Neutrophil (primary cell): ENCODE data around the gene ITPR3.

Source experiments
- H3K27ac ChIP-seq: fragments of 200-600 bp; sonication (generic); 2 replicates; pipeline ENCODE4 v1.5.1; 2016; ENCODE audit warnings: mild to moderate bottlenecking, moderate library complexity
- H3K27me3 ChIP-seq: fragments of 200-600 bp; sonication (generic); 2 replicates; pipeline ENCODE4 v1.6.0; 2016; ENCODE audit warnings: mild to moderate bottlenecking
- H3K36me3 ChIP-seq: fragments of 200-600 bp; sonication (generic); 2 replicates; pipeline ENCODE4 v1.5.1; 2017
- H3K4me1 ChIP-seq, 2 experiments: fragments of 200-600 bp in 1 of 2; sonication (generic) in 1 of 2; 1 replicate in 1 of 2; 2 replicates in 1 of 2; pipeline versions ENCODE4 v1.5.1 to v1.6.1; 2013 to 2016; ENCODE audit warnings: low read depth in 1 of 2, low read length in 1 of 2, mild to moderate bottlenecking in 1 of 2, moderate library complexity in 1 of 2; ENCODE audit not compliant: control insufficient read depth in 1 of 2, insufficient read depth in 1 of 2
- H3K4me3 ChIP-seq, 2 experiments: fragments of 200-600 bp in 1 of 2; sonication (generic) in 1 of 2; 1 replicate in 1 of 2; 2 replicates in 1 of 2; pipeline ENCODE4 v1.5.1; 2013 to 2016; ENCODE audit warnings: low read depth in 1 of 2, low read length in 1 of 2, mild to moderate bottlenecking in 1 of 2, moderate library complexity in 1 of 2
- H3K9me3 ChIP-seq: fragments of 200-600 bp; sonication (generic); 2 replicates; pipeline ENCODE4 v1.5.1; 2016
- CTCF ChIP-seq: fragments of 200-600 bp; sonication (generic); IDR thresholded peaks from 2 replicates; pipeline ENCODE4 v1.5.1; 2016; ENCODE audit warnings: antibody characterized with exemption

The ITPR3 gene

GRCh38 chr6:33588894-33589293, 32.2 kb upstream of the ITPR3 start:
- Histone ChIP-seq H3K4me3 (no peak overlapping the region), H3K36me3 (no peaks in the 10 kb centered on the region), H3K4me1 (peaks cover 6 to 7% of the 10 kb centered on the region in 2 experiments), H3K27ac (no peak overlapping the region), H3K9me3 (no peaks in the 10 kb centered on the region), H3K27me3 (peaks cover 28% of the 10 kb centered on the region)
- no peak for TF ChIP-seq CTCF

- Histone ChIP-seq H3K27me3 (peaks cover 30% of the 10 kb centered on the region), H3K36me3 (no peaks in the 10 kb centered on the region), H3K9me3 (no peaks in the 10 kb centered on the region), H3K27ac (no peak overlapping the region), H3K4me1 (peaks cover 6 to 7% of the 10 kb centered on the region in 2 experiments), H3K4me3 (no peak overlapping the region)
- no peak for TF ChIP-seq CTCF
Measured at GRCh38 chr6:33589392-33589730, 31.8 kb upstream of the ITPR3 start.

GRCh38 chr6:33589731-33590530, 31.2 kb upstream of the ITPR3 start:
- Histone ChIP-seq H3K36me3 (no peaks in the 10 kb centered on the region), H3K9me3 (no peaks in the 10 kb centered on the region), H3K27me3 (peaks cover 36% of the 10 kb centered on the region), H3K4me1 (peaks cover 6 to 7% of the 10 kb centered on the region in 2 experiments), H3K4me3 (no peak overlapping the region), H3K27ac (no peak overlapping the region)
- TF ChIP-seq CTCF: no peak

- H3K27me3 ChIP-seq: peaks cover 36% of the 10 kb centered on the region
- no peaks in the 10 kb centered on the region for H3K36me3 ChIP-seq
- no peaks in the 10 kb centered on the region for H3K9me3 ChIP-seq
- H3K4me1 ChIP-seq: peaks cover 2 to 3% of the 10 kb centered on the region in 2 experiments
- H3K4me3 ChIP-seq: no peak overlapping the region
- no peak for TF ChIP-seq CTCF
- no peak overlapping the region for H3K27ac ChIP-seq
Measured at GRCh38 chr6:33590531-33591198, 30.5 kb upstream of the ITPR3 start.

- no peaks in the 10 kb centered on the region for H3K4me1 ChIP-seq
- H3K9me3 ChIP-seq: no peaks in the 10 kb centered on the region
- H3K27ac ChIP-seq: no peak overlapping the region
- no peak for TF ChIP-seq CTCF
- H3K36me3 ChIP-seq: no peaks in the 10 kb centered on the region
- no peak overlapping the region for H3K4me3 ChIP-seq
- H3K27me3 ChIP-seq: peaks cover 36% of the 10 kb centered on the region
Measured at GRCh38 chr6:33591424-33592032, 29.6 kb upstream of the ITPR3 start.
